Measurements from ENCODE around the gene TMEM53.
"Not testable (repeated sequence)": the region's sequence is repeated elsewhere in the genome, so short reads cannot be mapped to it uniquely, and the experiment has no call there.

TMEM53 gene

GRCh38 chr1:44672254-44672955 lies 1.9 kb downstream of the TMEM53 start:
- DNase-seq = peak; percentile 32

GRCh38 chr1:44670751-44671640 lies 3.3 kb downstream of the TMEM53 start:
- no peak for DNase-seq

- DNase-seq = not testable (repeated sequence)
These were observed 7.6 kb downstream of the TMEM53 start for GRCh38 chr1:44666719-44667118.

- DNase-seq = no peak
These were observed 9.4 kb downstream of the TMEM53 start for GRCh38 chr1:44664730-44665370.

GRCh38 chr1:44663417-44663816 lies 10.9 kb downstream of the TMEM53 start:
- no peak for DNase-seq

GRCh38 chr1:44662683-44663030 lies 11.6 kb downstream of the TMEM53 start:
- DNase-seq = no peak

GRCh38 chr1:44661781-44662682 lies 12.2 kb downstream of the TMEM53 start:
- no peak for DNase-seq

- DNase-seq = no peak
These were observed 14.1 kb downstream of the TMEM53 start for GRCh38 chr1:44660176-44660575.

GRCh38 chr1:44659566-44659965 lies 14.7 kb downstream of the TMEM53 start:
- DNase-seq = no peak

- DNase-seq = no peak
These were observed 18.7 kb downstream of the TMEM53 start for GRCh38 chr1:44655609-44656008.

- no peak for DNase-seq
These were observed 19.6 kb downstream of the TMEM53 start for GRCh38 chr1:44654621-44655187.

GRCh38 chr1:44653107-44653964 lies 20.9 kb downstream of the TMEM53 start:
- DNase-seq = no peak

- peak; percentile 57 for DNase-seq
These were observed 21.7 kb downstream of the TMEM53 start for GRCh38 chr1:44652445-44653106.

GRCh38 chr1:44651069-44651468 lies 23.2 kb downstream of the TMEM53 start:
- no peak for DNase-seq

- DNase-seq = no peak
These were observed 24.0 kb downstream of the TMEM53 start for GRCh38 chr1:44650159-44650831.

- no peak for DNase-seq
These were observed 24.5 kb downstream of the TMEM53 start for GRCh38 chr1:44649788-44650158.

- no peak for DNase-seq
These were observed 25.6 kb downstream of the TMEM53 start for GRCh38 chr1:44648529-44649250.

- no peak for DNase-seq
These were observed 26.4 kb downstream of the TMEM53 start for GRCh38 chr1:44647896-44648295.

Measured in fibroblast of skin of right quadriceps (primary cell).